ENCODE measurements around the gene TMPRSS4.

DNA sequence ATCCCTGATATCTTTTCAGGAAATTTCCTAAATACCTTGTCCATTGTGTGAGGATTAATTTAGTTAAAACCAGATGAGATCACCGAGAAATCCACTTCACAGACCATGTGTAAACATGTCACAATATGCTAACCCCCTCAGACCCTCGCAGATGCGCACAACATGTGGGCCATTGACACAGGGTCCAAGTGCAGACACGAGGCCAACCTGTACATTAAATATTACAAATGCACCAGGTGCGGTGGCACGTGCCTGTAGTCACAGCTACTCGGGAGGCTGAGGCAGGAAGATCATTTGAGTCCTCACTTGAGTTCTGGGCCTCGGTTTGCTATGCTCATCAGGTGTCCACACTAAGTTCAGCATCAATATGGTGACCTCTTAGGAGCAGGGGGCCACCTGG is 9.9 kb upstream of the TMPRSS4 start:
- TF ChIP-seq, protein P1, sequence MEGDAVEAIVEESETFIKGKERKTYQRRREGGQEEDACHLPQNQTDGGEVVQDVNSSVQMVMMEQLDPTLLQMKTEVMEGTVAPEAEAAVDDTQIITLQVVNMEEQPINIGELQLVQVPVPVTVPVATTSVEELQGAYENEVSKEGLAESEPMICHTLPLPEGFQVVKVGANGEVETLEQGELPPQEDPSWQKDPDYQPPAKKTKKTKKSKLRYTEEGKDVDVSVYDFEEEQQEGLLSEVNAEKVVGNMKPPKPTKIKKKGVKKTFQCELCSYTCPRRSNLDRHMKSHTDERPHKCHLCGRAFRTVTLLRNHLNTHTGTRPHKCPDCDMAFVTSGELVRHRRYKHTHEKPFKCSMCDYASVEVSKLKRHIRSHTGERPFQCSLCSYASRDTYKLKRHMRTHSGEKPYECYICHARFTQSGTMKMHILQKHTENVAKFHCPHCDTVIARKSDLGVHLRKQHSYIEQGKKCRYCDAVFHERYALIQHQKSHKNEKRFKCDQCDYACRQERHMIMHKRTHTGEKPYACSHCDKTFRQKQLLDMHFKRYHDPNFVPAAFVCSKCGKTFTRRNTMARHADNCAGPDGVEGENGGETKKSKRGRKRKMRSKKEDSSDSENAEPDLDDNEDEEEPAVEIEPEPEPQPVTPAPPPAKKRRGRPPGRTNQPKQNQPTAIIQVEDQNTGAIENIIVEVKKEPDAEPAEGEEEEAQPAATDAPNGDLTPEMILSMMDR (IDR thresholded peaks at IDR 0.05) = no peak
- no peak for TF ChIP-seq POLR2A (IDR thresholded peaks at IDR 0.05)

Measured in right lobe of liver (tissue), 4 donors.